ENCODE results near the gene CGRRF1.

The CGRRF1 gene

GRCh38 chr14:54548491-54548890 is 38.8 kb downstream of the CGRRF1 start:
- DNase-seq (ENCODE audit: low spot score) = no peak

- no peak for DNase-seq (ENCODE audit: low spot score)
Observed at GRCh38 chr14:54549862-54550261, 40.2 kb downstream of the CGRRF1 start.

DNA sequence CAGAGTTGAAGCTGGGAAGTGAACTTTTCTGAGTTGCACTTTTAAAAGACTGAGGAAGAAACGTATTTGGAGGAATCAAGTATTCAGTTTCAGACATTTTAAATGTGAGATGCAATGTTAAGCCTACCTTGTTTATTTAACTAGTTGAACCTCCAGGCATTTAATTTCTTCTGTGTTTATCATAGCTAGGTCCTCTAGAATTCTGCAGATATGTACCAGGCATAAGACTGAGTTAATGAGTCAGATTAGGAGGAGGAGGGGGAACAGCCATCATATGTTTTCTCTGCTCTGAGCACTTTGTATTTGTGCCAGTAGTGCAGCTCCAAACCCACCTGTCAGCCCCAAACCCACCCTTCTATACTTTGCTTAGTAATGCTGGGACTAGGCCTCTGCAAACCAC is 40.8 kb downstream of the CGRRF1 start:
- DNase-seq (ENCODE audit: low spot score) = no peak

DNA sequence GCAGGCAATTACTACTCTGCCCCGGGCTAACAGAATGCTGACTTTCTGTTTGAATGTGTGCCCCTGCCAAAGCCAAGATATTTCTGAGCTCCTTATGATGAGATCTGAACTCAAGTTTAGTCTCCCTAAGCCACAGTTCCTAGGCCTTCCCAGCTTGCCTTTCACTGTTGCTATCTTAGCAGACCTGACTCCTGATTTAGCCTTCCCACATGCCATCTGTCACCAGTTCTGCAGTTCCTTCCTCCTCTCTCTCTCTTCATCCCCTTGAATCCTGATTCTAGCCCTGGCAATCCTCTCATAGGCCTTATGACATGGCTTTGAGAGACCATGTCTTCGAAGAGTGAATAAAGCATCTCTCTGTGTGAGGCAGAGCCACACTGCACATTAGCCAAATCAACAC is 44.7 kb downstream of the CGRRF1 start:
- DNase-seq (ENCODE audit: low spot score) = no peak

DNA sequence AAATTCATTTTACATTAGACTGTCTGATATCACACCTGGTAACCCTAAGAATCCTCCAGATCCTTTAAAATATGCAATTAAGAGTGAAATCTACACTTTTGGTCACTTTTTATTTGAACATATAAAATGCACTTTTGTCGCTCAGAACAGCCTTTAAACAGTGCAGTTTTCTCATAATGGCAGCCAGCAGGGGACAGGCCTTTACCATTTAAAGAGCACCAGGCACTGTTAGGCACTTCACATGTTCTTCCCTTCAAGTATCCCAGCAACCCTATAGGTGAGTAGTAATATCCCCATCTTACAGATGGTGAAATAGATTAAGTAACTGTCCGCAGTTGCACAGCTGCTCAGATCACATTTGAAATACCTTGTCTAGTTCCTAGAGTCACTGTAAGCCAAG is 45.9 kb downstream of the CGRRF1 start:
- DNase-seq (ENCODE audit: low spot score) = no peak

- DNase-seq (ENCODE audit: low spot score) = no peak
Observed at GRCh38 chr14:54556535-54556934, 46.8 kb downstream of the CGRRF1 start.

DNA sequence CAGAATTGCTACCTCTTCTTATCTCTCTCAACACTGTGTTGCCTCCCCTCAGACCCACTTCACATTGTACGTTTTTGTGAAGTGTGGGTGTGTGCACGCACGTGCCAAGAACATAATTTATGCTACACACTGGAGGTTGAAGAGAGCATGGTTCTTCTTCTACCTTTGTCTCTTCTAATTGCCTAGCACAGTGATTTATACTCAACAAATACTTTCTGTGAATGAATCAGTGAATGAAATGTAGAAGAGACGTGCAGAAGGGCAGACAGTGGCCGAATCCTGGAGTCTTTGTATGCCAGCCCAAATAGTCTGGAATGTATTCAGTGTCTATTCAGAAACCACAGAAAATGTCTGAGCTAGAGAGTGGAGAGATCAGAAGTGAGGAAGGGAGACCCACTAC is 52.6 kb downstream of the CGRRF1 start:
- DNase-seq (ENCODE audit: low spot score) = peak; percentile 65

DNA sequence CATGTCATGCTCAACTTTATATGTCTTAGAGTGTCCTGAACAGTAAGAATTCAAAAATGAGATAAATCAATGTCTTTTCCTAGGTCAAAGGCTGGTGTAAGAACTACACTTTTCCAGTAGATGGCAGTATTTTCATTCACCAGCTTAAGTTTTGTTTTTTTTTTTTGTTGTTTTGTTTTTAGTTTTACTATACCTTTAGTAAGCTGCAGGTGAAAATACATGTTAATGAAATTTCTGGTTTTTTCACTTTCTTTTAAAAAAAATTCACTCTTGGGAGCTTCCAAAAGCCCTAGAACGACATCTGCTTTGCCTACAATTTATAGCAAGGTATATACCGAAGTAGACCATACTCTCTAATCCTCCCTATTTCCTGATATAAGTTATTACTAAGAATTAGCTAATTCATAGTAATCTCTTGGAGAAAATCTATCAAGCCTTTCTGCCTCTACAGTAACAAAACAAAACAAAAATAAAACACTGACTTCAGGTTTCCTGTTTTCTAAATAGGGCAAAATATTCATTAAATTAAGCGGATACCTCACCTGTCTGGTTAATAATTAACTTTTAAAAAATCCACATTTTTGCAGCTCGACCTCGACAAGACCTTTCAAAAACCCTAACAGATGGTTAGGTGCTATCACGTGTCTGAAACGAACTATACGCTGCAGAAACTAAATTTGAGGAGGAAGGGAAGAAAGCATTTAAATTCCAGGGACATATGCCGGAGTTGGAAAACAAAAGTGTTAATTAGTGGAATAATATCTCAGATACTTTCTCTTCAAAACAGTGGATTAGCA is 54.6 kb downstream of the CGRRF1 start:
- DNase-seq (ENCODE audit: low spot score) = peak; percentile 65

DNA sequence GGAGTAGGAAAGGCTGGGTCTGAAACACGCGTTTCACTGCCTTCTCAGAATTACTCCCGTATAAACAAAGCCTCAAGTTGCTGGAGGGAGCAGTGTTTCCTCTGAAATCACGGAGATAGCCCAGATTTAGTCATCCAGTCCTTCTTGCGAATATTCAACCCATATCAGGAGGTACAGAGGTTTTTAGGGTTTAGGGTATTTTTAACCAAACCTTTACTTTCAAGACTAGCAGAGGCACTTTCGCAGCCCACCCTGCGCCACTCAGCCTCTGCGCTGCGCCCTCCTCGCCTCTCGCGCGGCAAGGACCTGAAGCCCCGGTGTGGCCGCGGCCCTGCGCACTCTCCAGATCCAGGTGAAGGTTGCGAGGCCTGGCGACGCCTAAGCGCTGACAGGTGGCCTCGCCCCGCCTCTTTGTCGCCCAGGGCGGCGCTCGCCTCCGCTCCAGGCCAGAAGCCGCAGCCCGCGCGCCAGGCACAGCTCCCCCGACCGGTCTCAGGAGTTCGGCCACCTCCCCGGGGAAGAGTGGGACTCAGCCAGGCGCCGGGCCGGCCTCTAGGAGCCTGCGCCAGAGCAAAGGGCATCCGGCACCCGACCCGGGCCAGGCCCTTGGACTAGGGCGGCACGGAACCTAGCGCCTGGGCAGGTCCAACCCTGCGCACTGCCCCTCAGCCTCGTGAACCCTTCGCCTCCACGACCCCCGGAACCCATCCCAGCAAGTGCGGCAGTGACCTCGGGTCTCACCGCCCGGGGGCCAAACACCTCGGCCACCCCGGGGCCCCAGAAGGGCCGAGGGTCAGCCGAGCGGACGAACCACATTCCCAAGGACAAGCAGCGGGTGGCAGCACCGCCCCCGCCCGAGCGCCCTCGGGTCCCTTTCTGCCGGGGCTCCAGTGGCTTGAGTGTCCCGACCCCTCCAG is 55.4 kb downstream of the CGRRF1 start:
- DNase-seq (ENCODE audit: low spot score) = peak; percentile 88

DNA sequence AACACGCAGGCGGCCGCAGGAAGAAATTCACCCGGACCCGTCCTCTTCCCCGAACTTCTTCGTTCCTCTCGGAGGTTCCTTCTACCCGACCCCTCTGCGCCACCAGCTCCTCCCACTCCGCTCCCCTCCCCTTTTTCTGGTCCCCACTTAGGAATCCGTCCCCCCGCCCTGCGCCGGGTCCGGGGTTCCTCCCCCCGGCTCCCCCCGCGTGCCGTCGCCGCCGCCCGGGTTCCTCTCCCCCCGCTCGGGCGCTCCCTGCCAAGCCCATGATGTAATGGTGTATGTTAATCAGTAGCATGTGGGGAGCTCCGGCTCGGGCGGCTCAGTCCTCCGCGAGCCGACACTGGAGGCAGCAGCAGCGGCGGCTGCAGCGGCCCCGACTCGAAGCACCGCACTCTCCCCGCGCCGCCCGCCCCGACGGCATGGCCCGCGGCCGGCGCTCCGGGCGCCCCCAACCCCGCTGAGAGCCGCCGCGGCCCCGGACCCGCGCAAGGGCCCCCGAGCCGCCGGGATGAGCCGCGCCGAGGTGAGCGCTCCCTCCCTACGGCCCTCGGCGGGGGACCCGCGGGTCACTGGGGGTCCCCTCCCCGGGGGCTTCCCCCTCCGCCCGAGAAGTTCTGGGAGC is 56.2 kb downstream of the CGRRF1 start:
- DNase-seq (ENCODE audit: low spot score) = peak; percentile 96

DNA sequence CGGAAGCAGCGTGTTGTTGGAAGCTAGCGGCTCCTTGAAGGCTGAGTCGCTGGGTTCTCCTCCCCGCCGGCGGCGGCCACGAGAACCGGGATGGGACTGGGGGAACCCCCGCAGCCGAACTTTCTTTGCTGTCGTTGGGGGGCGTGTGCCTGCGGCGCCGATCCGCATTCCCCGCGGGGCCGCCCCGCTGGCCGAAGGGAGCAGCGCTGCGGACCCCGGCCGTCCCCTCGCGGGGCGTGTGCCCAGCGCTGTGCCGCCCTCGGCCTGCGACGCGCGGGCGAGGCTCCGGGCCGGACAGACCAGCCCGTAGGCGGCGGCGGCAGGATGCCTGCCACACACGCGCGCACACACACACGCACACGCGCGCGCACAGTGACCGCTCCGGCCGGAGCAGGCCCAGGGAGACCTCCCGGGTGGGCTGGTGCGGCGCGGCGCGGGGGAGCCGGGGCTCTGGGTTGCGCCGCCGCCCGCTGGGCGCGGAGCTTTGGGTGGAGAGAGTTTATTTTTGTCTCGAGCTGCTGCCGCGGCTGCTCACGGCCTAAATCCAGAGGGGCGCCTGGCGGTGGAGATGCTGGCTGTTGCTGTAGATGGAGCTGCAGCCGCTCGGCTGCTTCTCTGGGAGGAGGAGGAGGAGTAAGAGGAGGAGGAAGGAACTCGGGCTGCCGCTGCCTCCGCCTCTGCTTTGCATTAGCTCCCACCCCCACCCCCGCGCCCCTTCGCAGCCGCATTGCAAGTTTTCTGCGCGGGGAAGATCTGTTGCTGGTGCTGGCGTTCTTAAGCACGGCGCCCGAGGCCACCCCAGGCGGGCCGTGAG is 56.9 kb downstream of the CGRRF1 start, which contains the start of gene SAMD4A:
Gene SAMD4A, plus strand, starts transcription at position 719 of the 814 bp plus-strand sequence. CDS start 789 bp downstream, outside the sequence.
- peak; percentile 90 for DNase-seq (ENCODE audit: low spot score)

DNA sequence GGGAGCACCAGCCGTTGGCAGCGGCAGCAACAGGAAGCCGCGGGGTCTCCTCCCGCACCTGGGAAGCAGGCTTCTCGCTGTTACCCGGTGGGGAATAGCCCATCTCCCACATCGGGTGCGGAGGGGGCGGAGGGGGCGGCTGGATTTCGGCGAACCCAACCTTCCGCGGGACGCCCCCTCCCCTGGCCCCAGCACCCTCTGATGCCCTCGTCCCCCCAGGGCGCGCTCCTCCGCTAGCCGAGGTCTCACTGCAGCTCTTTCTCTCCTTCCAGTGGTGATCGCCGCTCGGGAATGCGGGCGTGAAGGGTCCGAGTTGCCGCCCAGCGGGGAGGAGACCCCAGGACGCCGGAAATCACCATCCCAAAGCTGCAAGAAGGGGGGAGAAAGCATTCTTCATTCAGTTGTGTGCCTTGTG is 57.5 kb downstream of the CGRRF1 start:
- peak; percentile 52 for DNase-seq (ENCODE audit: low spot score)

DNA sequence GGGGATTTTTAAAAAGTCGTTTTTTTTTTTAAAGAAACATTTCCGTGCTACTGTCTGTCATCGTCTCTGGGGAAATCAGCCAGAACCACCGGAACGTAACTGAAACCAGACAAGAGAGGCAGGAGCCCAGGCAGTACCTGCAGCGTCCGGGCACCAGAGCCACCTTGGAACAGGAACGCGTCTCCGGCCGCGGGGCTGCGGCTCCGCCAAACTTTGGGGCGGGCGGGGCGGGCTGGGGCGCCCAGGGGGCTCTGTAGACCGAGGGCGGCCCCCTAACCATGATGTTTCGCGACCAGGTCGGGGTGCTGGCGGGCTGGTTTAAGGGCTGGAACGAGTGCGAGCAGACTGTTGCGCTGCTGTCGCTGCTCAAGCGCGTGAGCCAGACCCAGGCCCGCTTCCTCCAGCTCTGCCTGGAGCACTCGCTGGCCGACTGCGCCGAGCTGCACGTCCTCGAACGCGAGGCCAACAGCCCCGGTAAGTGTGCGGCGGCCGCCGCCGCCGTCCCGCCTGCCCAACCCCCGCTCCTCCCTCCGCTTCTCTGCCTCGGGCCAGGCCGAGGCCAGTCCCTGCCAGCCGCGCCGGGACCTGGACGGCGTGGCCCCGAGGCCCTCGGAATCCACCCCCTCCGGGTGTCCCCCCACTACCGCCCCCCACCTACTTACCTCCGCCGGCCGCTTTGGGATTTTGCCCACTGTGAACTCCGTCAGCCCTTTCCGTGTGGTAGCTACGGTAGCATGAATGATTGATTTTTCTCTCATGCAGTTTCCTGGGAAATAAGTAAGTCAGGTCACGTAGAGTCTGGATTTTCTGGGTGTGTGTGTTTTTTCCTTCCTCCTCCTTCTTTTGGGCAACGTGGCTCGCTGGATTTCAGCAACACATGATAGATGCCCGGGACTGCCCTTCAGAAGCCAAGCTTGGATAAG is 58.2 kb downstream of the CGRRF1 start:
- peak; percentile 62 for DNase-seq (ENCODE audit: low spot score)

DNA sequence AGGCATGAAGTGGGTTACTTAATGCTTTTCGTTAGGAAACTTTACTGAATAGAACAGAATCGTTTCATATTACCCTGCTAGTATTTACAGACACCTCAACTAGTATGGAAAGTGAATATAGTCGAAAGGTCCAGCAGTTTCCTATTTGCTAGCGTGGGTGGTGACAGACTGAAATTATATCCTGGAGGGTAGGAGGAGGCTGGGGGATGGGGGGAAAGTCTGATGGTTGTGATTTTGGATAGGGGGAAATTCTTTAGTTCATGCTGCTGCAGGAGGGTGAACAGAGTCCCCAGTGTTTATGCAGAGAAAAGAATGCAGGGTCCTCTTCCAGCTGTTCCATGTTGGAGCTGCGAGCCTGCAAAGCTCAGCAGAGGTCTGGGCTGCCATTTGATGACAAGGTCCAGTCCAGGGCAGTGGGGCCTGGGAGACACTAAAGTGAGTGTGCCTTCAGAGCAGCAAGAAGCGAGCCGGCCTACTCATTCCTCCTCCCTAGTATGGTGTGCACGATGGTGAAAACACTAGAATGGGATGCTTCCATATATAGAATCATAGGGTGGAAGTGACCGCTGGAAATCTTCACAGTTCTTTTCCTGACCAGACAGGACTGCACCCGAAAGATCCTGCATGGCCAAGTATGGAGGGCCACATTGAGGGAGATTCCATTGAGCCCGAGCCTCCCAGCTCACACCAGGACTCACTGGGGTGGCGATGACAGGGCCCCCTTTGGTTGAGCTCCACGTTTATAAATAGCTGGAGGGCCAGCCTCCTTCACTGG is 59.3 kb downstream of the CGRRF1 start:
- DNase-seq (ENCODE audit: low spot score) = peak; percentile 16

GRCh38 chr14:54570047-54570446 is 60.3 kb downstream of the CGRRF1 start:
- peak; percentile 33 for DNase-seq (ENCODE audit: low spot score)

- DNase-seq (ENCODE audit: low spot score) = peak; percentile 79
Observed at GRCh38 chr14:54570631-54571415, 61.1 kb downstream of the CGRRF1 start.

DNA sequence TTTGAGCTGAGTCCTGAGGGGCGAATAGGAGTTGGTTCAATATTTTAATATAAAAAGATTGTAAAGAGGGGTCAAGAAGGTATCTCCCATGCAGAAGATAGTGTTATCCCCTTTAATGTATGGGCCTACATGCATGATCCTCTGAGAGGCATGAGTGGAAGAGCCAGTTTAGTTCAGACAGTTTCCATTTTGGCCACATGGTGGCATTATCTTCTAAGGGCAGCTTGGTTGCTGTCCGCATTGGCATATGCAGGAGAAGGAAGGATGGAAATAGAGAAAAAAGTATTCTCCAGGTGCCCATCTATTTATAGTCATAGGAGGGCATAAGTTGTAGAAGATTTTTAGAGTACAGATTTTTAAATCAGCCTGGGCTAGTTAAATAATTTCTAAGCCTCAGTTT is 62.6 kb downstream of the CGRRF1 start:
- peak; percentile 58 for DNase-seq (ENCODE audit: low spot score)

DNA sequence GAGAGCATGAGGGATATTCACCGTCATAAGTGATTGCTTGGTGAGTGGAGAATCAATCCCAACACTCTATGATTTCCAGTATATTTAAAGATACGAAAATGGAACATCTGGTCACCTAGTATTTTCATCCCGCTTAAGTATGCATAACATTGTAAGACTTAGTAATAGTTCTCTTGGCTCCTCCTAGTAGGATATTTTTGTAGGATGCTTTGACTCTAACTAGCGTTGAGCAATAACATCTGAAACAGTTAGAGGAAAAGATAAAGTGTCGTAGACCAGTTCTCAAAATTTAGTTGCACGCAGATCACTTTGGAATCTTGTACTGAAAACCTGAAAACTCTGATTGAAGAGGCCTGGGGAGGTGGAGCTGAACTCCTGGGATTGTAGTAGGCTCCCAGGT is 64.8 kb downstream of the CGRRF1 start:
- DNase-seq (ENCODE audit: low spot score) = no peak

DNA sequence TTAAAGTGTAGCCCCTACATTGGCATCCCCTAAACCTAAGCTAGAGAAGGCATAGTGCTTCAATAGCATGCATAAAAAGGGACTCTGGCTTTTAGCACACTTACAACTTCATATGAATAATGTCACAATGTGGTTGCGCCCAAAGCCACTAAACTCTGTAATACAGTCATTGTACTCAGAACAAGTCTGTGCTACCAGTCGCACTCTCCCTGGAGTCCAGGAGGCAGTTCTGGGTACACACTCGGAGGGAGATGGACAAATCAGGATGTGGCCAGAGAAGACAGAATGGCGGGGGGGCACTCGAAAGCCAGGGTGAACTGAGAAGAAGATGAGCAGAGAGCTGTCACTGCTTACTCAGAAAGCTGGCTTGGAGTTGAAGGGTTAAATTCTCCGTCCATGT is 67.8 kb downstream of the CGRRF1 start:
- no peak for DNase-seq (ENCODE audit: low spot score)

Data from kidney tubule cell (primary cell).